HepG2 (cell line): ENCODE results near the gene AP3B2. TPM values are rescaled to one million over a fixed set of nuclear protein-coding genes. Genes with fewer than 3 reads are reported as not detected.

Source experiments
- ATAC-seq: fragments of 200-7000 bp; cut with Tn5 transposase; 3 replicates; pipeline ENCODE4 v1.9.1; 2020; ENCODE audit warnings: mild to moderate bottlenecking, moderate library complexity
- BruUV-seq: library from RNA; stranded (reverse); fragments of 400-500 nt; replicated peaks from 2 replicates; lab custom pipeline; 2021; lab: Mats Ljungman, UMichigan
- CTCF ChIA-PET: fragments of 300-600 bp; formaldehyde crosslinking; extraction: SDS; loops from one replicate; lab custom pipeline; 2021; ENCODE audit warnings: low total read pairs, inconsistent platforms, low intra/inter-chr PET ratio; lab: Yijun Ruan, JAX
- POLR2A ChIA-PET: fragments of 350-600 bp; sonication (Branson Sonifier 250); formaldehyde crosslinking; loops from one replicate; lab custom pipeline; 2020; ENCODE audit warnings: antibody characterized with exemption, inconsistent platforms; lab: Yijun Ruan, JAX
- DNase-seq: peaks from one replicate; pipeline ENCODE4 v3.0.0-alpha.2; 2015; ENCODE audit warnings: low spot score
- FAIRE-seq: peaks from 3 replicates; lab custom pipeline; 2011; peaks lifted over from hg19 to GRCh38; lab: Jason Lieb, UNC
- H2AFZ ChIP-seq: one replicate; pipeline ENCODE4 v1.6.1; 2011; ENCODE audit warnings: low read length, inconsistent platforms
- H3K27ac ChIP-seq: fragments of 300-600 bp; 3 replicates; pipeline ENCODE4 v1.8.0; 2011; ENCODE audit warnings: mixed run types, mild to moderate bottlenecking, mixed read lengths, low read length, inconsistent platforms; ENCODE audit not compliant: insufficient read depth; ENCODE audit errors: extremely low read length
- H3K27me3 ChIP-seq, 2 experiments: fragments of 200-600 bp in 1 of 2; 2 replicates in 1 of 2; 3 replicates in 1 of 2; pipeline versions ENCODE4 v1.6.0 to v1.8.0; 2011; ENCODE audit warnings: low read length in 2 of 2, mild to moderate bottlenecking in 2 of 2, moderate library complexity in 2 of 2, inconsistent platforms in 1 of 2; ENCODE audit not compliant: insufficient read depth in 2 of 2, control insufficient read depth in 1 of 2
- H3K36me3 ChIP-seq, 2 experiments: fragments of 200-600 bp in 1 of 2; replicated peaks in 1 of 2; 2 replicates in 1 of 2; 3 replicates in 1 of 2; pipeline versions ENCODE4 v1.5.1 to v1.8.0; 2011; ENCODE audit warnings: low read length in 2 of 2, inconsistent platforms in 1 of 2; ENCODE audit not compliant: insufficient read depth in 2 of 2, control insufficient read depth in 1 of 2
- H3K4me1 ChIP-seq: 2 replicates; pipeline ENCODE4 v1.5.1; 2012; ENCODE audit warnings: low read length, inconsistent platforms; ENCODE audit not compliant: insufficient read depth
- H3K4me2 ChIP-seq: 2 replicates; pipeline ENCODE4 v1.6.0; 2011; ENCODE audit warnings: low read depth, low read length, inconsistent platforms
- H3K4me3 ChIP-seq, 3 experiments: fragments of 200-600 bp in 1 of 3; sonication (generic), shearing (Covaris generic) in 1 of 3; replicated peaks in 1 of 3; 2 replicates each; pipeline ENCODE4 v1.5.1; 2011 to 2016; ENCODE audit warnings: low read length in 3 of 3, inconsistent platforms in 2 of 3, low read depth in 2 of 3, mild to moderate bottlenecking in 2 of 3, control low read depth in 1 of 3, mixed read lengths in 1 of 3; ENCODE audit not compliant: insufficient read depth in 1 of 3
- H3K79me2 ChIP-seq: one replicate; pipeline ENCODE4 v1.6.1; 2011; ENCODE audit warnings: low read length, inconsistent platforms; ENCODE audit not compliant: insufficient read depth
- H3K9ac ChIP-seq: 2 replicates; pipeline ENCODE4 v1.6.0; 2011; ENCODE audit warnings: mild to moderate bottlenecking, low read depth, low read length, inconsistent platforms; ENCODE audit not compliant: insufficient read depth
- H3K9me3 ChIP-seq: 2 replicates; pipeline ENCODE4 v1.5.1; 2012; ENCODE audit warnings: mild to moderate bottlenecking, low read length
- H4K20me1 ChIP-seq: 2 replicates; pipeline ENCODE4 v1.6.0; 2011; ENCODE audit warnings: inconsistent platforms, mild to moderate bottlenecking, low read length, moderate library complexity; ENCODE audit not compliant: insufficient read depth
- ATRX ChIP-seq: sonication (generic); formaldehyde crosslinking; IDR thresholded peaks from 2 replicates; pipeline ENCODE4 v1.4.0; 2020; ENCODE audit warnings: missing genetic modification reagents, borderline replicate concordance
- FOXK1 ChIP-seq: sonication (generic); formaldehyde crosslinking; IDR thresholded peaks from 2 replicates; pipeline ENCODE4 v1.4.0; 2020; ENCODE audit warnings: low read depth, missing genetic modification reagents, borderline replicate concordance
- HES4 ChIP-seq: sonication (generic); formaldehyde crosslinking; IDR thresholded peaks from 2 replicates; pipeline ENCODE4 v1.9.0; 2021; ENCODE audit warnings: mild to moderate bottlenecking, missing genetic modification reagents, borderline replicate concordance
- MYNN ChIP-seq: sonication (generic); formaldehyde crosslinking; IDR thresholded peaks from 2 replicates; pipeline ENCODE4 v1.4.0; 2020; ENCODE audit warnings: mild to moderate bottlenecking, low read depth, missing genetic modification reagents
- NR1H2 ChIP-seq: sonication (generic); formaldehyde crosslinking; IDR thresholded peaks from 2 replicates; pipeline ENCODE4 v1.8.1; 2022; ENCODE audit warnings: low read depth, missing genetic modification reagents, borderline replicate concordance
- PHF5A ChIP-seq: IDR thresholded peaks from one replicate; pipeline ENCODE4 v1.6.1; 2018; ENCODE audit warnings: low read depth, missing genetic modification reagents; ENCODE audit not compliant: unreplicated experiment
- SIN3A ChIP-seq: IDR thresholded peaks from 2 replicates; pipeline ENCODE4 v1.6.1; 2011; ENCODE audit warnings: low read depth, mild to moderate bottlenecking, control low read depth, low read length, borderline replicate concordance
- SIX1 ChIP-seq: sonication (generic); formaldehyde crosslinking; IDR thresholded peaks from 2 replicates; pipeline ENCODE4 v1.4.0; 2020; ENCODE audit warnings: missing genetic modification reagents, borderline replicate concordance
- SOX13 ChIP-seq, 3 experiments: fragments of 450-650 bp in 1 of 3; sonication (generic) in 1 of 3; formaldehyde crosslinking in 1 of 3; IDR thresholded peaks in 2 of 3; conservative IDR thresholded peaks in 1 of 3; 2 replicates each; pipeline versions ENCODE4 v1.5.0 to v1.6.1; 2016 to 2020; ENCODE audit warnings: antibody characterized with exemption in 1 of 3, mild to moderate bottlenecking in 1 of 3, missing compliant biosample characterization in 1 of 3, missing genetic modification reagents in 1 of 3, moderate library complexity in 1 of 3
- STAG1 ChIP-seq: sonication (generic); formaldehyde crosslinking; IDR thresholded peaks from 2 replicates; pipeline ENCODE4 v1.4.0; 2020; ENCODE audit warnings: missing genetic modification reagents
- YY1 ChIP-seq: IDR thresholded peaks from 2 replicates; pipeline ENCODE4 v1.6.1; 2011; ENCODE audit warnings: low read length, low read depth, moderate library complexity, mild to moderate bottlenecking; ENCODE audit not compliant: insufficient read depth, insufficient replicate concordance
- ZNF101 ChIP-seq: sonication (generic); formaldehyde crosslinking; IDR thresholded peaks from 2 replicates; pipeline ENCODE4 v1.4.0; 2020; ENCODE audit warnings: mild to moderate bottlenecking, low read depth, missing genetic modification reagents, borderline replicate concordance
- ZNF205 ChIP-seq: IDR thresholded peaks from 2 replicates; pipeline ENCODE4 v1.6.1; 2018; ENCODE audit warnings: missing biosample characterization, missing genetic modification reagents
- ZNF33A ChIP-seq: sonication (generic); formaldehyde crosslinking; IDR thresholded peaks from 2 replicates; pipeline ENCODE4 v1.5.1; 2020; ENCODE audit warnings: missing genetic modification reagents, mild to moderate bottlenecking, moderate library complexity, borderline replicate concordance
- ZNF792 ChIP-seq: IDR thresholded peaks from 2 replicates; pipeline ENCODE4 v1.6.1; 2016
- WGBS: methylation state at CpG from one replicate; pipeline ENCODE4 v1.1.6; 2017; ENCODE audit warnings: low lambda C conversion rate; 5-methylcytosine and 5-hydroxymethylcytosine counted together
- in situ Hi-C: cut with HindIII; loops from 2 replicates; pipeline ENCODE4 v1.10.0; 2017; ENCODE audit warnings: low pct_unique_long_range_greater_than_20kb; ENCODE audit not compliant: extremely low pct_ligation_motif_present
- intact Hi-C: fragments of 100-400 bp; cut with micrococcal nuclease; formaldehyde crosslinking; loops from one replicate; pipeline ENCODE4 v1.10.0; 2022; ENCODE audit not compliant: unreplicated experiment
- polyA plus RNA-seq, 8 experiments: library from polyadenylated mRNA; depleted of rRNA in 3 of 8; stranded (reverse) in 7 of 8; unstranded in 1 of 8; fragments of >200 nt; fragmentation: Illumina TruSeq in 4 of 8; extraction: Trizol in 4 of 8; gene quantifications; 2 replicates each; pipeline versions ENCODE4 v1.2.1 to v1.2.3, GENCODE V29; 2011 to 2016; ENCODE audit warnings: low read depth in 4 of 8, missing spikeins in 1 of 8, mixed read lengths in 1 of 8; ENCODE audit not compliant: insufficient read depth in 1 of 8
- total RNA-seq, 5 experiments: library from RNA; depleted of rRNA; stranded (reverse); fragments of >200 nt; fragmentation: Illumina TruSeq; extraction: Trizol; gene quantifications; 2 replicates each; pipeline ENCODE4 v1.2.3, GENCODE V29; 2016; ENCODE audit warnings: low read depth in 1 of 5
- TF ChIP-seq, protein P1 (sequence below): sonication (generic); IDR thresholded peaks from 2 replicates; pipeline ENCODE4 v1.6.1; 2016; ENCODE audit warnings: low read depth, borderline replicate concordance
- TF ChIP-seq, protein P2 (sequence below): conservative IDR thresholded peaks from 2 replicates; pipeline ENCODE4 v1.6.1; 2018; ENCODE audit warnings: missing genetic modification reagents
- TF ChIP-seq, protein P3 (sequence below): sonication (generic); formaldehyde crosslinking; IDR thresholded peaks from 2 replicates; pipeline ENCODE4 v1.5.0; 2020; ENCODE audit warnings: missing genetic modification reagents
- TF ChIP-seq, protein P4 (sequence below): sonication (generic); formaldehyde crosslinking; IDR thresholded peaks from 2 replicates; pipeline ENCODE4 v1.9.0; 2022; ENCODE audit warnings: low read depth, missing genetic modification reagents

The AP3B2 gene
- total and polyA plus RNA-seq, 2 of the 13 experiments (the other 11 are each of a cell fraction or from before 2014, with no cell fraction given) = not detected

DNA sequence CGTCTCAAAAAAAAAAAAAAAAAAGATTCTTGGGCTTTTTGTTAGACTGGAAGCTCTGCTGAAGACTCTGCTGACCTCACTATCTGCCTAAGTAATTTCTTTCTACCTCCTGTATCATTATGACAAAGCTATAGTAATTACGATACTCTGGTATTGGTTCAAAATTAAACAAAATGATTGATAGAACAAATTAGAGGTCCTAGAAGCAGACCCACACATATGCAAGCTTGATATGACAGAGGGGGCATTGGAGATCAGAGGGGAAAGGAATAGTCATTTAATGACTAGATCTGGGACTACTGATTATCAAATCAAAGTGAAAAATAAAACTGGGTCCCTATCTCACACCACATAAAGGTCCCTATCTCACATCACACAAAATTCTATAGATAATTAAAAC, 21.9 kb upstream of the AP3B2 start:
- ChIA-PET POLR2A (no interaction called here), CTCF (no interaction called here)
- H3K9ac ChIP-seq = no peak overlapping the region
- H3K27me3 ChIP-seq = no peaks in the 10 kb centered on the region
- H4K20me1 ChIP-seq = no peaks in the 10 kb centered on the region
- BruUV-seq = no TSS peak
- H3K9me3 ChIP-seq = no peaks in the 10 kb centered on the region
- WGBS = 95% methylated on average over 2 of the region's 2 CpGs
- H3K27ac ChIP-seq = no peak overlapping the region
- ATAC-seq (no peak), DNase-seq (no peak), FAIRE-seq (no peak)
- H3K4me3 ChIP-seq = no peak overlapping the region
- H3K36me3 ChIP-seq = no peaks in the 10 kb centered on the region
- no peaks in the 10 kb centered on the region for H3K79me2 ChIP-seq
- intact Hi-C loops (no loop called here), in situ Hi-C loops (no loop called here)
- no peak overlapping the region for H3K4me2 ChIP-seq
- no peak for TF ChIP-seq NR1H2 (CRISPR knock-in tag)
- no peak for TF ChIP-seq FOXK1 (CRISPR knock-in tag)
- no peak for TF ChIP-seq STAG1
- TF ChIP-seq, protein P1, sequence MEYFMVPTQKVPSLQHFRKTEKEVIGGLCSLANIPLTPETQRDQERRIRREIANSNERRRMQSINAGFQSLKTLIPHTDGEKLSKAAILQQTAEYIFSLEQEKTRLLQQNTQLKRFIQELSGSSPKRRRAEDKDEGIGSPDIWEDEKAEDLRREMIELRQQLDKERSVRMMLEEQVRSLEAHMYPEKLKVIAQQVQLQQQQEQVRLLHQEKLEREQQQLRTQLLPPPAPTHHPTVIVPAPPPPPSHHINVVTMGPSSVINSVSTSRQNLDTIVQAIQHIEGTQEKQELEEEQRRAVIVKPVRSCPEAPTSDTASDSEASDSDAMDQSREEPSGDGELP = no peak
- TF ChIP-seq, protein P2, sequence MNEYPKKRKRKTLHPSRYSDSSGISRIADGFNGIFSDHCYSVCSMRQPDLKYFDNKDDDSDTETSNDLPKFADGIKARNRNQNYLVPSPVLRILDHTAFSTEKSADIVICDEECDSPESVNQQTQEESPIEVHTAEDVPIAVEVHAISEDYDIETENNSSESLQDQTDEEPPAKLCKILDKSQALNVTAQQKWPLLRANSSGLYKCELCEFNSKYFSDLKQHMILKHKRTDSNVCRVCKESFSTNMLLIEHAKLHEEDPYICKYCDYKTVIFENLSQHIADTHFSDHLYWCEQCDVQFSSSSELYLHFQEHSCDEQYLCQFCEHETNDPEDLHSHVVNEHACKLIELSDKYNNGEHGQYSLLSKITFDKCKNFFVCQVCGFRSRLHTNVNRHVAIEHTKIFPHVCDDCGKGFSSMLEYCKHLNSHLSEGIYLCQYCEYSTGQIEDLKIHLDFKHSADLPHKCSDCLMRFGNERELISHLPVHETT = no peak
- no peak for TF ChIP-seq SOX13 (IDR thresholded peaks at IDR 0.05)
- no peak for TF ChIP-seq SOX13 (CRISPR knock-in tag; conservative IDR thresholded peaks at IDR 0.05 in 1 of 2, IDR thresholded peaks at IDR 0.05 in 1 of 2)
- no peak for TF ChIP-seq PHF5A
- no peak for TF ChIP-seq HES4 (CRISPR knock-in tag)
- no peak for TF ChIP-seq ZNF205
- TF ChIP-seq ZNF101 (CRISPR knock-in tag) = no peak
- TF ChIP-seq ATRX (CRISPR knock-in tag) = no peak
- TF ChIP-seq SIX1 = no peak
- TF ChIP-seq MYNN (CRISPR knock-in tag) = no peak
- TF ChIP-seq, protein P3, sequence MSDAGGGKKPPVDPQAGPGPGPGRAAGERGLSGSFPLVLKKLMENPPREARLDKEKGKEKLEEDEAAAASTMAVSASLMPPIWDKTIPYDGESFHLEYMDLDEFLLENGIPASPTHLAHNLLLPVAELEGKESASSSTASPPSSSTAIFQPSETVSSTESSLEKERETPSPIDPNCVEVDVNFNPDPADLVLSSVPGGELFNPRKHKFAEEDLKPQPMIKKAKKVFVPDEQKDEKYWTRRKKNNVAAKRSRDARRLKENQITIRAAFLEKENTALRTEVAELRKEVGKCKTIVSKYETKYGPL (CRISPR knock-in tag) = no peak
- TF ChIP-seq ZNF792 (CRISPR knock-in tag) = no peak
- TF ChIP-seq ZNF33A (CRISPR knock-in tag) = no peak
- TF ChIP-seq, protein P4, sequence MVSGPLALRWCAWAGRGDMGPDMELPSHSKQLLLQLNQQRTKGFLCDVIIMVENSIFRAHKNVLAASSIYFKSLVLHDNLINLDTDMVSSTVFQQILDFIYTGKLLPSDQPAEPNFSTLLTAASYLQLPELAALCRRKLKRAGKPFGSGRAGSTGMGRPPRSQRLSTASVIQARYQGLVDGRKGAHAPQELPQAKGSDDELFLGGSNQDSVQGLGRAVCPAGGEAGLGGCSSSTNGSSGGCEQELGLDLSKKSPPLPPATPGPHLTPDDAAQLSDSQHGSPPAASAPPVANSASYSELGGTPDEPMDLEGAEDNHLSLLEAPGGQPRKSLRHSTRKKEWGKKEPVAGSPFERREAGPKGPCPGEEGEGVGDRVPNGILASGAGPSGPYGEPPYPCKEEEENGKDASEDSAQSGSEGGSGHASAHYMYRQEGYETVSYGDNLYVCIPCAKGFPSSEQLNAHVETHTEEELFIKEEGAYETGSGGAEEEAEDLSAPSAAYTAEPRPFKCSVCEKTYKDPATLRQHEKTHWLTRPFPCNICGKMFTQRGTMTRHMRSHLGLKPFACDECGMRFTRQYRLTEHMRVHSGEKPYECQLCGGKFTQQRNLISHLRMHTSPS (CRISPR knock-in tag) = no peak
- TF ChIP-seq YY1 = no peak
- no peak for TF ChIP-seq SIN3A
- H2AFZ ChIP-seq = no peak overlapping the region
- no peaks in the 10 kb centered on the region for H3K4me1 ChIP-seq
